Measurements from ENCODE around the gene SNX30.

Gene SNX30

GRCh38 chr9:112890106-112891081 is 139.8 kb downstream of the SNX30 start, which contains the start of gene SLC46A2:
SLC46A2 (minus strand) TSS chr9:112890876; CDS start chr9:112890681, 195 bp downstream.
- no peak for DNase-seq

GRCh38 chr9:112891521-112891920 is 141.0 kb downstream of the SNX30 start:
- no peak for DNase-seq

- no peak for DNase-seq
These were observed 142.4 kb downstream of the SNX30 start for GRCh38 chr9:112892981-112893380.

GRCh38 chr9:112894041-112894440 is 143.5 kb downstream of the SNX30 start:
- DNase-seq, result no peak

- no peak for DNase-seq
These were observed 144.1 kb downstream of the SNX30 start for GRCh38 chr9:112894699-112895098.

- DNase-seq, result no peak
These were observed 145.6 kb downstream of the SNX30 start for GRCh38 chr9:112896131-112896530.

- no peak for DNase-seq
These were observed 148.3 kb downstream of the SNX30 start for GRCh38 chr9:112898872-112899311.

- DNase-seq, result no peak
These were observed 149.9 kb downstream of the SNX30 start for GRCh38 chr9:112900488-112900887.

DNA sequence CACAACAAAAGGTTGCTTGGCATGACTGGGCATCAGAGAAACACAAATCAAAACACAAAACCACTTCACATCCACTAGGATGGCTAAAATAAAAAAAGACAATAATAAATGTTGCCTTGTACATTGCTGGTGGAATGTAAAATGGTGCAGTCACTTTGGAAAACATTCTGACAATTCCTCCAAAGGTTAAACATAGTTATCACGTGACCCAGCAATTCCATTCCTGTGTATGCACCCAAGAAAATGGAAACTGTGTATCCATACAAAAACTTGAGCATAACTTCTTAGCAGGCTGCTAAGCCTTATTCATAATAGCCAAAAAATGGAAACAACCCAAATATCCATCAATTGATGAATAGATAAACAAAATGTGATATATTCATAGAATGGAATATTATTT is 150.3 kb downstream of the SNX30 start:
- no peak for DNase-seq

- no peak for DNase-seq
These were observed 154.5 kb downstream of the SNX30 start for GRCh38 chr9:112905084-112905483.

GRCh38 chr9:112911736-112912135 is 161.2 kb downstream of the SNX30 start:
- DNase-seq, result no peak

DNA sequence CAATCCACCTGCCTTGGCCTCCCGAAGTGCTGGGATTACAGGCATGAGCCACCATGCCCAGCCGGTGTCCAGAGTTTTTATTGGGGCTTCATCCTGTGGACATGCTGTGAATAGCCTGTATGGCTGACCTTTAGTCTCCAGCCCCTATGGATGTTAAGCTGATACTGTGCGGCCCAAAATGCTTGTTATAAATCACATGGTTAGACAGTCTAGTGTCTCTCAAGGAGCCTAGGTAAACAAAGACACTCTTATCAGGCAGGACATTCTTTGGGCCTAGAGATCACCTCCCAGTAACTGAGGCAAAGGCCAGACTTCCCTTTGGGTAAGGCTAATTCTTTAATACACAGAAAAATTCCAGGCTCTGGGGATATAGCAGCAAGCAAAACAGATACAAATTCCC is 162.1 kb downstream of the SNX30 start:
- DNase-seq, result no peak

DNA sequence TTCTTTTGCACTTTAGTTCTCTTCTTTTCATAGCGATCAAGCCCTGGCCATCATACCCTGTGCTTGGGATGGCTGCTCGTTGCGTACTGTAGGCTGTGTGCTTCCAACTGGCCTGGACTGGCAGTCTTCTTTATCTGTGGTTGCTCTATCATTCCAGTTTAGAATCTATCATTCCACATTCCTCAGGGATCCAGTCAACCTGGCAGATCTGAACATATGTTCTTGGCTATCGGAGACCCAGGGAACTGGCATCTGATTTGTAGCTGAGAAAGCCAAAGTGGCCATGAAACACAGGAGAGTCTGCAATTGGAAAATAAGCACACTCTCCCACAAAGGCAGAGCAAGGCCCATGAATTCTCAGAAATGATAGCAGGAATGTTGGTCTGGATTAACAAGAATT is 162.8 kb downstream of the SNX30 start:
- DNase-seq, result no peak

DNA sequence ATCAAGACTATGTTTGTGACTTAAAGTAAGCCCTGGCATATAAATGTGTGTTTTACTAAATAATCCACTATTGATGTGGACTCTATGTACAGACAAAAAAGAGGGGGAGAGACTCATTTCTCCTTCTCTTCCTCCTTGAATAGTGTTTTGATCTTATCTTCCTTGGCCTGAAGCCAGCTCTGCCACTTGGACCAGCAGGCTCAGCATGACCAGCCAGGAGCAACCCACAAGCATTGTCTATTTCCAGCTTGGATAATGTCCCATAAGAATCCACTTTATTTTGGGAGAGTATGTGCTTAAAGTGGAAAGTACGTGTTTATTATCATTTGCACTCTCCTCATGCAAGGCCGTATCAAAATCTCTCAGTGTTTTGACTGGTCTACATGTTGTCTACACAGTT is 164.0 kb downstream of the SNX30 start:
- no peak for DNase-seq

DNA sequence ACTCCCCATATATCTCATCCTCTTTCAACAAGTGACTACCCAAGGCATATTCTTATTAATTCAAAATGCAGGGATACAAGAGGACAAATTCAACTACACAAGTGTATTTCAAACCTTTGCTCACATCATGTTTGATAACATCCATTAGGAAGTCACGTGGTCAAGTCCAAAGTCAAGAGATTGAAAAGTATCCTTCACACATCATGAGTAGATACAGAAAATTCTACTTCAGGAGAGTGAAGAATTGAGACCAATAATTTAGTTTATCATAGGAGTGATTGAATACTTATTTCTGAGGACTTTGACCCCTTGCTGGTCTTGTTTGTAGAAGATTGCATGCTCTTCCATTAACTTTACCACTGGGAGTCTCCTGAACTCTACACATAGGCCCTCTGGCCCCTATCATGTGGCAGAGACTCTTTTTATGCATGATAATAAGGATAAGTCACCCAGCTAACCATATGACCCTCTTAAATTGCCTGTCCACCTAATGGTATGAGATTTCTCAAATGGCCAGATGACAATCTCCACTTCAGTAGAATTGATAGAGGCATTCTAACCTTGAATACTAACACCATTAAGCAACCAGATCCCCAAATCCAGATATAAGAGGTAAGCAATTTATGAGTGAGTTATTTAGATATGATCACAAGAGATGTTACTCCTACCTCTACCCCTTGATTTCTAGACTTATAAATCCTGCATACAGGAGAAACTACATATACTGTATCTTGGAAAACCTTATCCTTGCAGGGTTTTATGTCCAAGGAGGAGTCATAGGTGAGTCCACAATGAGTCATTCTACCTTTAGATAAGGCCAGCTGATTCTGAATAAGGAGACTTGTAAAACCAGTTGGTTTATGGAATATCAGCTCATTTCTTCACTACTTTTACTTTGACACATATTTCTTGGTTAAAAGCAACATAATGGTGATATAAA is 166.8 kb downstream of the SNX30 start:
- no peak for DNase-seq

GRCh38 chr9:112917987-112918362 is 167.4 kb downstream of the SNX30 start:
- DNase-seq, result no peak

DNA sequence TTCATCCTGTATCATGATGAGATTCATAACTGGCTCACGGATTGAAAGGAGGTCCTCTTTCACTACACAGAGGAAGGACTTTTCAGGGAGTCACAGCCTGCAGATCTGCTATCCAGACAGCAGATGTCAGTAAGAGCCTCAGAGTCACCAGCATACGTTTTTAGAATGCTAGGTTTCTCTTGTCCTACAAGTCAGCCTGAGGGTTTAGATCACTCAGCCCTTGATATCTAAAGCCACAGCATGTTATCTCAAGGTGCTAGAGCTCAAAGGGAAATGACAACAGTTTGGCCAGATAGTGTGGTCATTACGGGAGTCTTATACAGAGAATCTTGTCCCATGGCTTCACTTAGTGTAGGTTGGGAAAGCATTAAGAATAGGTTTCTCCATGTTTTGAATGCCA is 171.0 kb downstream of the SNX30 start:
- peak; percentile 21 for DNase-seq
